ENCODE measurements around the gene FAM170B.

FAM170B gene

DNA sequence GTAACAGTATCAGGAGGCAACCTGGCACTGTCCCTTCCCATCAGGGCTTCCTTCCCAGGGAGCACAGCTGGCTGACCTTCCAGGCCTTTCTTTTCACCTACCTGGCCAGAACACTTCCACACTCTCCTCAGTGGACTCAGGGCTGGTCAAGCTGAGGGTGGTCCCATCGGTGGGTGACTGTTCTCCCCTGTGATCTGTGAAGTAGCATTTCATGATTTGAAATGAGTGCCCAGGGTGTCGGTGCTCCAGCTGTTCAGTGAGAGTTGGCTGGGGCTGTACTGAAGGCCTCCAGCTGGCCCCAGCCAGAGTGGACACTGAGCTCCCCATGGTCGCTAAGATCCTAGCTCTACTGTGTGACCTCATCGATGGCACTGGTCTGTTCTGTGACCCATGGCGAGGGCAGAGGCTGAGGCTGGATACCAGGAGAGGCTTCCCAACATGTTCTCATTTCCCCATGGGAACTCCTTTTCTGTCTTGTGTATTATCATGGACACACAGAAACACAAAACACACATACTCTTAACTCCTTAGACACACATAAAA lies at the start of gene FAM170B:
TSS of gene FAM170B (minus strand) at position 316 of the 543 bp plus-strand sequence. CDS start at position 213, 103 bp downstream.
- H3K36me3 ChIP-seq (ENCODE audit: control insufficient read depth, insufficient read depth, low read length, severe bottlenecking), result no peaks in the 10 kb centered on the region
- no peaks in the 10 kb centered on the region for H3K9me3 ChIP-seq (ENCODE audit: control insufficient read depth, low read length)
- no peak within 1 kb of the TSS for H3K4me3 ChIP-seq (ENCODE audit: low read length)
- H3K4me1 ChIP-seq (ENCODE audit: control insufficient read depth, insufficient read depth, low read length), result peaks cover 16% of the 10 kb centered on the region
- H3K9ac ChIP-seq (ENCODE audit: low read length), result no peak within 1 kb of the TSS
- H3K27me3 ChIP-seq (replicated peaks; ENCODE audit: control insufficient read depth, insufficient read depth, low read length), result peaks cover 17% of the 10 kb centered on the region
- no peak for DNase-seq (ENCODE audit: low read depth)

GRCh38 chr10:49182776-49183175 lies 49.0 kb upstream of the FAM170B start:
- no peak overlapping the region for H3K9ac ChIP-seq (ENCODE audit: low read length)
- no peaks in the 10 kb centered on the region for H3K9me3 ChIP-seq (ENCODE audit: control insufficient read depth, low read length)
- no peak for DNase-seq (ENCODE audit: low read depth)
- H3K36me3 ChIP-seq (ENCODE audit: control insufficient read depth, insufficient read depth, low read length, severe bottlenecking), result no peaks in the 10 kb centered on the region
- no peak overlapping the region for H3K4me3 ChIP-seq (ENCODE audit: low read length)
- H3K27me3 ChIP-seq (replicated peaks; ENCODE audit: control insufficient read depth, insufficient read depth, low read length), result peaks cover 3% of the 10 kb centered on the region
- H3K4me1 ChIP-seq (ENCODE audit: control insufficient read depth, insufficient read depth, low read length), result peaks cover 6% of the 10 kb centered on the region

GRCh38 chr10:49180444-49180860 lies 46.6 kb upstream of the FAM170B start:
- Histone ChIP-seq H3K9me3 (ENCODE audit: control insufficient read depth, low read length) (no peaks in the 10 kb centered on the region), H3K4me1 (ENCODE audit: control insufficient read depth, insufficient read depth, low read length) (peaks cover 13% of the 10 kb centered on the region), H3K27me3 (replicated peaks; ENCODE audit: control insufficient read depth, insufficient read depth, low read length) (no peaks in the 10 kb centered on the region), H3K9ac (ENCODE audit: low read length) (no peak overlapping the region), H3K4me3 (ENCODE audit: low read length) (no peak overlapping the region), H3K36me3 (ENCODE audit: control insufficient read depth, insufficient read depth, low read length, severe bottlenecking) (no peaks in the 10 kb centered on the region)
- DNase-seq (ENCODE audit: low read depth), result no peak

DNA sequence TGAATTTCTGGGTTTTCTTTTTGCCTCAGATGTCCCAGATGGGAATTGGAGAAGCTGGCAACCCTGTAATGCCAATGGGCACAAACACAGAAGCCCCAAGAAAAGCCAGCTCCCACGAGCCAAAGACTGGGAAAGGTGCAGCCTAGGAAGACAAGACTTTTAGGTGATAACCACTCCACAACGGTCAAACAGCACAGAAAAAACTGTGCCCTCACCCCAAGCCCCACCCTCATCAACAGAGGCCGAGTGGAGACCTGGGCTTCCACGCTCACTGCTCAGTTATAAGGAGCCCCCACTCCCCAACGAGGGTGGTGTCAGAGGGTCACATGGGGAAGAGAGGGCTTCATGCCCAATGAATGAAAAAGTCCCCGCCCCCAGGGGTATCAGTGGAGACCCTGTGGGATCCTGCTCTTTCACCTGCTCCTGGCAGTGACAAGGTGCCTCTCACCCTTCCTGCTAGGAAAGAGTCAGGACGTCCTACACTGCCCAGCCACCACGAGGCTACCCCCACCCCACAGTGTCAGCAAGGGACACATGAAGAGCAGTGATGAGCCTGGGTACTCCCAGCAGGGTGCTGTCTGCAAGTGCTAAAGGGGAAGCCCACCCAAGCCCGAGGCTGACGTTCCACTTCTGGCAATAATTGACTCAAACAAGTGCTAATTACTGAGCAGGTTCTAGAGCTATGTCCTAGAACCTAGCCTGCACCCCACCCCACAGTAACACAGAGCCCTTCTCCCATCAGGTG lies 46.0 kb upstream of the FAM170B start:
- no peaks in the 10 kb centered on the region for H3K9me3 ChIP-seq (ENCODE audit: control insufficient read depth, low read length)
- no peak for DNase-seq (ENCODE audit: low read depth)
- no peak overlapping the region for H3K9ac ChIP-seq (ENCODE audit: low read length)
- no peaks in the 10 kb centered on the region for H3K27me3 ChIP-seq (replicated peaks; ENCODE audit: control insufficient read depth, insufficient read depth, low read length)
- no peaks in the 10 kb centered on the region for H3K36me3 ChIP-seq (ENCODE audit: control insufficient read depth, insufficient read depth, low read length, severe bottlenecking)
- H3K4me3 ChIP-seq (ENCODE audit: low read length), result no peak overlapping the region
- peaks cover 13% of the 10 kb centered on the region for H3K4me1 ChIP-seq (ENCODE audit: control insufficient read depth, insufficient read depth, low read length)

GRCh38 chr10:49178489-49179471 lies 45.0 kb upstream of the FAM170B start:
- Histone ChIP-seq H3K4me3 (ENCODE audit: low read length) (no peak overlapping the region), H3K9ac (ENCODE audit: low read length) (no peak overlapping the region), H3K4me1 (ENCODE audit: control insufficient read depth, insufficient read depth, low read length) (peaks cover 13% of the 10 kb centered on the region), H3K36me3 (ENCODE audit: control insufficient read depth, insufficient read depth, low read length, severe bottlenecking) (no peaks in the 10 kb centered on the region), H3K27me3 (replicated peaks; ENCODE audit: control insufficient read depth, insufficient read depth, low read length) (no peaks in the 10 kb centered on the region), H3K9me3 (ENCODE audit: control insufficient read depth, low read length) (no peaks in the 10 kb centered on the region)
- DNase-seq (ENCODE audit: low read depth), result no peak

GRCh38 chr10:49177391-49178355 lies 43.9 kb upstream of the FAM170B start:
- no peaks in the 10 kb centered on the region for H3K9me3 ChIP-seq (ENCODE audit: control insufficient read depth, low read length)
- no peaks in the 10 kb centered on the region for H3K27me3 ChIP-seq (replicated peaks; ENCODE audit: control insufficient read depth, insufficient read depth, low read length)
- peak overlapping the region; percentile 8 for H3K4me3 ChIP-seq (ENCODE audit: low read length)
- H3K9ac ChIP-seq (ENCODE audit: low read length), result no peak overlapping the region
- peaks cover 13% of the 10 kb centered on the region for H3K4me1 ChIP-seq (ENCODE audit: control insufficient read depth, insufficient read depth, low read length)
- H3K36me3 ChIP-seq (ENCODE audit: control insufficient read depth, insufficient read depth, low read length, severe bottlenecking), result no peaks in the 10 kb centered on the region
- DNase-seq (ENCODE audit: low read depth), result peak; percentile 68

DNA sequence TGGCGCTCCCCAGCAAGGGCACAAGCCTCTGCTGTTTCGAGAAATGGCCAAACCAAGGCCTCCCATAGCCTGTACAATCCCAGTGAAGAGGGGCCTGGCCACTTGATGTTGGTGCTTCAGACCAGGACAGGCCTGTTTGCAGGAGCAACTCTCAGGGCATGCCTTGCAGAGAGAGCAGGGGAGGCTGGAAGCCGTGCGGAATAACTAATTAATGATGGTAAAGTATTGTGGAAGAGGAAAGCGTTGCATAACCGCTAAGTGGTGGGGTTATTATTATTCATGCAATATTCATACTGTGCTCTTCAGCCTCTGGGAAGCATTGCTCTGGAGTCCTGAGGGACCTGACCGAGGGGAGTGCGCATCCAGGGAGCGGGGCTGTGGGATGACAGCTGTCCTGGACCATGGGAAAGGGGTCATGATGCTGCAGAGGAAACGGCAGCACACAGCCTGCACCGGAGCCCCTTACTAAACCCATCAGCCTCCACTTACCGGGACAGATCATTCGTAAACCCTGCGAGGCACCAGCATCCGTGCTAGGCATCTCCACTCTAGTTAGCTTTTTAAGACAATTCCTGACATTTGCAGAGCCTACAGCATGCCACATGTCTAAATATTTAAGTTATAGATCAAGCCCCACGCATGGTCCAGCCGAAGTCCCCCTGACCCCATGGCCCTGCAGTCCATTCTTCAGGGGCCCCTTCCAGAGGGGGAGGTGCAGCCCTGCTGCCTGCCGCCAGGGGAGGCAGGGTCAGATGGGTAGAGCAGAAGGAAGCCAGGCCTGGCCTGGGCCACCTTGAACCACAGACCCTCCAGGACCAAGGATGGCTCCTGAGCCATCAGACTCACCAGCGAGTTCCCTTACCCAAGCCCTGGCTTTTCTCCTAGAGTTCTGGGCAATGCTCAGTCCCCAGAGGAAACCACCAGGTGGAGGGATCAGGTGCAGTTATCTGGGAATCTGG lies 42.8 kb upstream of the FAM170B start:
- no peaks in the 10 kb centered on the region for H3K9me3 ChIP-seq (ENCODE audit: control insufficient read depth, low read length)
- H3K4me1 ChIP-seq (ENCODE audit: control insufficient read depth, insufficient read depth, low read length), result peaks cover 13% of the 10 kb centered on the region
- H3K4me3 ChIP-seq (ENCODE audit: low read length), result peak overlapping the region; percentile 8
- H3K36me3 ChIP-seq (ENCODE audit: control insufficient read depth, insufficient read depth, low read length, severe bottlenecking), result no peaks in the 10 kb centered on the region
- H3K27me3 ChIP-seq (replicated peaks; ENCODE audit: control insufficient read depth, insufficient read depth, low read length), result no peaks in the 10 kb centered on the region
- no peak overlapping the region for H3K9ac ChIP-seq (ENCODE audit: low read length)
- no peak for DNase-seq (ENCODE audit: low read depth)

- Histone ChIP-seq H3K4me1 (ENCODE audit: control insufficient read depth, insufficient read depth, low read length) (peaks cover 13% of the 10 kb centered on the region), H3K4me3 (ENCODE audit: low read length) (no peak overlapping the region), H3K9me3 (ENCODE audit: control insufficient read depth, low read length) (no peaks in the 10 kb centered on the region), H3K9ac (ENCODE audit: low read length) (no peak overlapping the region), H3K27me3 (replicated peaks; ENCODE audit: control insufficient read depth, insufficient read depth, low read length) (no peaks in the 10 kb centered on the region), H3K36me3 (ENCODE audit: control insufficient read depth, insufficient read depth, low read length, severe bottlenecking) (no peaks in the 10 kb centered on the region)
- DNase-seq (ENCODE audit: low read depth), result no peak
Measured at GRCh38 chr10:49175587-49176309, 41.9 kb upstream of the FAM170B start.

- H3K9ac ChIP-seq (ENCODE audit: low read length), result no peak overlapping the region
- DNase-seq (ENCODE audit: low read depth), result no peak
- no peaks in the 10 kb centered on the region for H3K36me3 ChIP-seq (ENCODE audit: control insufficient read depth, insufficient read depth, low read length, severe bottlenecking)
- peaks cover 13% of the 10 kb centered on the region for H3K4me1 ChIP-seq (ENCODE audit: control insufficient read depth, insufficient read depth, low read length)
- H3K9me3 ChIP-seq (ENCODE audit: control insufficient read depth, low read length), result no peaks in the 10 kb centered on the region
- H3K4me3 ChIP-seq (ENCODE audit: low read length), result no peak overlapping the region
- no peaks in the 10 kb centered on the region for H3K27me3 ChIP-seq (replicated peaks; ENCODE audit: control insufficient read depth, insufficient read depth, low read length)
Measured at GRCh38 chr10:49174926-49175500, 41.2 kb upstream of the FAM170B start.
